RWPE1 (cell line): ENCODE data around the gene ROR2.
A peak's percentile ranks its signal among the peaks of the same experiment; 100 is the strongest.

Source experiments
- CTCF ChIA-PET: fragments of 350-600 bp; sonication (Branson Sonifier 250); formaldehyde crosslinking; extraction: SDS; loops from one replicate; lab custom pipeline; 2021; lab: Yijun Ruan, JAX
- POLR2A ChIA-PET: fragments of 400-600 bp; formaldehyde crosslinking; extraction: SDS; loops from one replicate; lab custom pipeline; 2020; ENCODE audit warnings: antibody characterized with exemption; ENCODE audit not compliant: low non-redundant PET; lab: Yijun Ruan, JAX
- DNase-seq: peaks from one replicate; pipeline ENCODE4 v3.0.0; 2012; ENCODE audit warnings: low spot score
- H3K27ac ChIP-seq: fragments of 450-650 bp; 2 replicates; pipeline ENCODE4 v1.5.1; 2017
- CTCF ChIP-seq: fragments of 450-650 bp; conservative IDR thresholded peaks from 2 replicates; pipeline ENCODE4 v1.5.1; 2017; ENCODE audit warnings: low read depth, mild to moderate bottlenecking

The ROR2 gene

GRCh38 chr9:91700475-91700874, 249.6 kb downstream of the ROR2 start:
- DNase-seq, result no peak
- ChIA-PET CTCF (interaction anchor here (0.6 kb wide), 1 partner anchor 18 kb away, joined by 3 read pairs; no protein-coding TSS in a partner anchor), POLR2A (no interaction called here)
- H3K27ac ChIP-seq, result no peak overlapping the region
- TF ChIP-seq CTCF, result no peak

GRCh38 chr9:91698266-91698665, 251.8 kb downstream of the ROR2 start:
- H3K27ac ChIP-seq, result no peak overlapping the region
- DNase-seq, result no peak
- no peak for TF ChIP-seq CTCF
- POLR2A ChIA-PET, result no interaction called here
- CTCF ChIA-PET, result no interaction called here

GRCh38 chr9:91697201-91697600, 252.8 kb downstream of the ROR2 start:
- DNase-seq, result no peak
- CTCF ChIA-PET, result no interaction called here
- POLR2A ChIA-PET, result no interaction called here
- TF ChIP-seq CTCF, result no peak
- no peak overlapping the region for H3K27ac ChIP-seq

- CTCF ChIA-PET, result no interaction called here
Observed at GRCh38 chr9:91694081-91694870, 255.8 kb downstream of the ROR2 start.

GRCh38 chr9:91693226-91693625, 256.8 kb downstream of the ROR2 start:
- POLR2A ChIA-PET, result no interaction called here
- H3K27ac ChIP-seq, result no peak overlapping the region
- peak; percentile 81 for DNase-seq
- TF ChIP-seq CTCF, result no peak
- CTCF ChIA-PET, result no interaction called here

More at GRCh38 chr9:91694081-91694870, 255.8 kb downstream of the ROR2 start:
- POLR2A ChIA-PET, result no interaction called here
- no peak overlapping the region for H3K27ac ChIP-seq
- DNase-seq, result no peak
- TF ChIP-seq CTCF, result no peak

GRCh38 chr9:91690540-91691249, 259.3 kb downstream of the ROR2 start:
- ChIA-PET POLR2A (no interaction called here), CTCF (interaction anchor here (0.6 to 1.3 kb wide), 2 partner anchors 180 to 776 kb away, joined by 3 to 4 read pairs; no protein-coding TSS in a partner anchor)
- H3K27ac ChIP-seq, result no peak overlapping the region
- TF ChIP-seq CTCF, result no peak
- DNase-seq, result no peak
